IPS-18a (cell line): ENCODE measurements around the gene SDCCAG8.

Experiments
- H3K27ac ChIP-seq: one replicate; pipeline ENCODE4 v1.5.1; 2013; ENCODE audit warnings: low read length
- H3K27me3 ChIP-seq: one replicate; pipeline ENCODE4 v1.6.1; 2013; ENCODE audit warnings: mild to moderate bottlenecking, low read length; ENCODE audit not compliant: control insufficient read depth, insufficient read depth
- H3K36me3 ChIP-seq: one replicate; pipeline ENCODE4 v1.6.1; 2013; ENCODE audit warnings: low read depth, low read length; ENCODE audit not compliant: control insufficient read depth
- H3K4me1 ChIP-seq: one replicate; pipeline ENCODE4 v1.6.1; 2013; ENCODE audit warnings: low read depth, low read length; ENCODE audit not compliant: control insufficient read depth
- H3K4me3 ChIP-seq: one replicate; pipeline ENCODE4 v1.5.1; 2013; ENCODE audit warnings: low read length
- H3K9ac ChIP-seq: one replicate; pipeline ENCODE4 v1.6.1; 2013; ENCODE audit warnings: mild to moderate bottlenecking, low read length, moderate library complexity
- H3K9me3 ChIP-seq: one replicate; pipeline ENCODE4 v1.6.1; 2013; ENCODE audit warnings: low read depth, low read length; ENCODE audit not compliant: control insufficient read depth

The SDCCAG8 gene

DNA sequence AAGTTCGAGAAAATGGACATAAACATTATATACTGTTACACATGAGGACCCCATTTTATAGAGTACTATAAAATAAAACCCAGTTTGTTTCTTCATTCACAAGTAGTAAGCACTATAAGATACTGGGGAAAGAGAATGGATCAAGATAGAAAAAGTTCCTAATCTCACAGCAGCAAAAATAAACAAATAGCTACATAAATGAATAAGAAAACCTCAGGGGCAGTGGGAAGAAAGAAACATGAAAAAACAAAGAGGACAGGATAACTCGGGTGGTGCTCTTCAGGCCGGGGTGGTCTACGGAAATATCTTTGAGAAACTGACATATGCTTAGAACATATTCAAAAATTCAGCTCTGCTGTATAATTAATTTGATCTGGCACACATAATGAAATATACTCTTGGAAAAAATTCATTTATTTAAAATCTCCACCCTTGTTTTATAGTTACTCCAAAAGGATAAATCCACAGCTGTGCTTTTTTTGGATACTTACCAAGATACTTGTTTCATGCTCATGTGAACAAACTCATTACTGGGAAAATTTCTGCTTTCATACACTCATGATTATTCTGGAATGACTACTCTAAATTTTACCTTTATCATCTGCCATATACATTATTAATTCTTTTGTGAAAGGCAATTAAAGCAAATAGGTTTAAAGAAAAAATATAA lies 20.7 kb upstream of the SDCCAG8 start:
- Histone ChIP-seq H3K9me3 (peaks cover 22% of the 10 kb centered on the region), H3K27ac (no peak overlapping the region), H3K4me3 (no peak overlapping the region), H3K36me3 (no peaks in the 10 kb centered on the region), H3K27me3 (no peaks in the 10 kb centered on the region), H3K9ac (no peak overlapping the region), H3K4me1 (peaks cover 4% of the 10 kb centered on the region)

DNA sequence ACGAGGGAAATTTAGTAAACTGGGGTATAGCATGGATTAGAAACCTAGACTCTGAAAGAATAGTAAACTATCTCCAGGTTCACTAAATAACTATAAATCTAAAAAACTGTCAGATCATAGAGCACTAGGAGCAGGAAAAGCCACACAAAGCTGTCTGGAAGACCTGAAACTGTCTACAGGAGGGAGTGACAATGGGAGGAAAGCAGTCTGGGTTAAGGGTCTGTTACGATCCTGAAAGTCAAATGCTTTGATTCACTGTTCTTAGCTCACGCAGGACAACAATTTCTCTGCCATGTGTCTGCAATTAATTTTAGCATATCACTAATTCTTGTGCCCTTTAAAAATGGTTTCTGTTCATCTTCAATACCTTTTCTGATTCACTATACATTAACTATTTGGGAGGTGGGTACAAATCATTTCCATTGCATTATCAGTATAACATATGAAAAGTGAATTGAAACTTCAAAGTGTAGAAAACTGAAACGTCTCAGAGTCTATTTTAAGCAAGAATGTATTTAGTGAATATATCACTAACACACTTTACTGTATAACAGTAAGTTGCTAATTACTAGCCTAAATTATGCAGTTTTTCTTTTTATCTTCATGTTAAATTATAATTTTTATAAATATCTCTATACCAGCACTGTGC lies 19.1 kb upstream of the SDCCAG8 start:
- Histone ChIP-seq H3K36me3 (no peaks in the 10 kb centered on the region), H3K9ac (no peak overlapping the region), H3K27me3 (no peaks in the 10 kb centered on the region), H3K9me3 (peaks cover 8% of the 10 kb centered on the region), H3K27ac (no peak overlapping the region), H3K4me1 (peaks cover 4% of the 10 kb centered on the region), H3K4me3 (no peak overlapping the region)

DNA sequence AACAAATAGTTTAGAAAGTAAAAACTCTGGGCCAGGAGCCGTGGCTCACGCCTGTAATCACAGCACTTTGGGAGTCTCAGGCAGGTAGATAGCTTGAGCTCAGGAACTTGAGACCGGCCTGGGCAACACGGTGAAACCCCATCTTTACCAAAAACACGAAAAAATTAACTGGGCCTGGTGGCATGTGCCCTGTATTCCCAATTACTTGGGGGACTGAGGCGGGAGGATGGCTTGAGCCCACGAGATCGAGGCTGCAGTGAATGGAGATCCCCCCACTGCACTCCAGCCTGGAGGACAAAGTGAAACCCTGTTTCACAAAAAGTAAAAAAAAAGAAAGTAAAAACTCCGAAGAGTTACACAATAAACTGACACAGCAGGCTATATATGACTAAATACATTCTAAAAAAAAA lies 11.4 kb upstream of the SDCCAG8 start:
- peaks cover 3% of the 10 kb centered on the region for H3K36me3 ChIP-seq
- H3K27ac ChIP-seq: no peak overlapping the region
- H3K27me3 ChIP-seq: no peaks in the 10 kb centered on the region
- H3K4me3 ChIP-seq: no peak overlapping the region
- no peaks in the 10 kb centered on the region for H3K9me3 ChIP-seq
- no peak overlapping the region for H3K9ac ChIP-seq
- H3K4me1 ChIP-seq: no peaks in the 10 kb centered on the region

DNA sequence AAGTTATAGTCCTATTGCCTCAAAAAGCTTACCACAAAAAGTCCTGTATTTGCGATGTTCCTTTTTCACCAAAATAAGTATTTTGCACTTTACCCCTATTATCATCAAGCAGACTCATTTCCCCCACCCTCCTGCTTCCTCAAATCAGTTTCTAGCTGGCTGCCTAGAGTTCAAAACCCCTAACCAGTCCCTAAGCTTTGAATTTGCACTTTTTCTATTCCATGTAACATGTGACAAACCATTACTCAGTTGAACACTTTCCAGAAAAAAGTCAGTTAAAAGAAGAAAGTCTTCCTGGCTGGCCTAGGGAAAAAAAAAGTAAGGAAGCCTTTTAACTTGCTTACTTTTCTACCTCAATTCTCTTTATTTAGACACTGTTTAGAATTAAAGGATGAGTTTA lies 8.9 kb upstream of the SDCCAG8 start:
- no peak overlapping the region for H3K4me3 ChIP-seq
- no peaks in the 10 kb centered on the region for H3K9me3 ChIP-seq
- H3K9ac ChIP-seq: no peak overlapping the region
- H3K27ac ChIP-seq: no peak overlapping the region
- no peaks in the 10 kb centered on the region for H3K27me3 ChIP-seq
- peaks cover 3% of the 10 kb centered on the region for H3K36me3 ChIP-seq
- H3K4me1 ChIP-seq: peaks cover 14% of the 10 kb centered on the region

DNA sequence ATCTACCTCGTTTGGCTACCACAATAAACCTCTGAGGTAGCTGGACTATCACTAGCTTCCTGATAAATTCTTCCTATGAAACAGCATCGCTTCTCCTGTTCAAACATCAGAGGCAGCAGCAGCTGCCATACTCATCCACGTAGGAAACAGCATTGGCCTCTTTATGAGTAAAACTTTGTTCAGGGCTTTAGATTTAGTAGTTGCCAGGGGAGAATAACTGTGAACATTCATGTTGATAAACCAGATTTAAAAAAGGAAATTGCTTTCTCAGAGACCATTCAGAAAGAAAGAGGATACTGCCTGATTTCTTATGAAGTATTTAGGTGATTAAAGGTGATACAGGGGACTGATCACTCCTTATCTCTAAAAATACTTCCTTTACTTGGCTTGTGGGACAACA lies 7.9 kb upstream of the SDCCAG8 start:
- no peak overlapping the region for H3K27ac ChIP-seq
- no peak overlapping the region for H3K9ac ChIP-seq
- no peaks in the 10 kb centered on the region for H3K9me3 ChIP-seq
- peaks cover 3% of the 10 kb centered on the region for H3K36me3 ChIP-seq
- peaks cover 20% of the 10 kb centered on the region for H3K4me1 ChIP-seq
- H3K4me3 ChIP-seq: no peak overlapping the region
- H3K27me3 ChIP-seq: no peaks in the 10 kb centered on the region

DNA sequence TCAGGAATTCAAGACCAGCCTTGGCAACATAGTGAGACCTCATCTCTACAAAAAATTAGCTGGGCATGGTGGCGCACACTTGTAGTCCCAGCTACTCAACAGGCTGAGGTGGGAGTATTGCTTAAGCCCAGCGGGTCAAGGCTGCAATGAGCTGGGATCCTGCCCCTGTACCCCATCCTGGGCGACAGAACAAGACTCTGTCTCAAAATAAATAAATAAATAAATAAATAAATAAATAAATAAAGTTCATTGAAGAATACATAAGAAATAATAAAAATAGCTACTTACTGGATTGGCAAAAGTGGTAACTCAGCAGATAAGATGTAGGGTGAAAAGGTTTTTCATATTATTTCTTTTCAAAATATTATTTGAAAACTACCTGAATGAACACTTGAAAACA lies 6.6 kb upstream of the SDCCAG8 start:
- no peaks in the 10 kb centered on the region for H3K27me3 ChIP-seq
- H3K36me3 ChIP-seq: no peaks in the 10 kb centered on the region
- H3K4me1 ChIP-seq: peaks cover 20% of the 10 kb centered on the region
- H3K4me3 ChIP-seq: no peak overlapping the region
- H3K27ac ChIP-seq: no peak overlapping the region
- no peak overlapping the region for H3K9ac ChIP-seq
- no peaks in the 10 kb centered on the region for H3K9me3 ChIP-seq

DNA sequence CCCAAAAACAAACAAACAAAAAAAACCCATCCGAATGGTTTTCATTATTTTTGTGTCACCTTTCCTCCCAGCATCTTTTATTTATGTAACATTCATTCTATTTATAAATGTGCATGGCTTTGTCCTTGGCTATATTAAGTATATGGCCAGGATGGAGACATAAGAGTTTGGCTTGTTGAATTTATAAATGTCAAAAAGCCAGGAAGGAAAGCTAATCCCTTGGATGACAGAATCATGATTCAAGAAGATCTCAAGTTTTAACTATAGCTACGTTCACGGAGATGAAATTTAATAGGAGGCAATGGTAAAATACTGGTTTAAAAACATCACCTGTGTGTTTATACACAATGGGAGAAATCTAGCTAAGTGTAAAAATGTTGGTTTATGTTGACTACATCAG lies 5.7 kb upstream of the SDCCAG8 start:
- Histone ChIP-seq H3K4me3 (no peak overlapping the region), H3K36me3 (no peaks in the 10 kb centered on the region), H3K9ac (no peak overlapping the region), H3K27me3 (no peaks in the 10 kb centered on the region), H3K27ac (no peak overlapping the region), H3K9me3 (no peaks in the 10 kb centered on the region), H3K4me1 (peaks cover 20% of the 10 kb centered on the region)

DNA sequence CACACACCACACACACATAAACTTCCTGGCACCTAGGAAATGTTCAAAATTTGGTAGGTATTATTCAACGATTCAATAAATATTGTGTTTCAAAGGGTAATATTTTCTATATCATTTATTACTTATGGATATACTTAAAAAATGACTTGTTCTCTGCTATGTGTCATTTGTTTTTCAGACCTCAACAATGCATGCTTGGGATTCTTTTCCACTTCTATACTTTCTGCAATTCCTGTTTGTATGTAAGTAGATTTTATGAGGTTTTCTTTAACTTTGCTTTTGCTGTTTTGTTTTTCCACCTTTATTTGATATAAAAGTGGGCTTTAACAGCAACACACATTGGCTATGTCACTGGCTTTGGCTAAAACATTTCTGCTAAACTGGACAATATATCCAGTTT lies 4.3 kb upstream of the SDCCAG8 start:
- Histone ChIP-seq H3K9me3 (no peaks in the 10 kb centered on the region), H3K4me1 (peaks cover 24% of the 10 kb centered on the region), H3K27me3 (no peaks in the 10 kb centered on the region), H3K4me3 (peak overlapping the region; percentile 21), H3K27ac (no peak overlapping the region), H3K36me3 (no peaks in the 10 kb centered on the region), H3K9ac (no peak overlapping the region)

DNA sequence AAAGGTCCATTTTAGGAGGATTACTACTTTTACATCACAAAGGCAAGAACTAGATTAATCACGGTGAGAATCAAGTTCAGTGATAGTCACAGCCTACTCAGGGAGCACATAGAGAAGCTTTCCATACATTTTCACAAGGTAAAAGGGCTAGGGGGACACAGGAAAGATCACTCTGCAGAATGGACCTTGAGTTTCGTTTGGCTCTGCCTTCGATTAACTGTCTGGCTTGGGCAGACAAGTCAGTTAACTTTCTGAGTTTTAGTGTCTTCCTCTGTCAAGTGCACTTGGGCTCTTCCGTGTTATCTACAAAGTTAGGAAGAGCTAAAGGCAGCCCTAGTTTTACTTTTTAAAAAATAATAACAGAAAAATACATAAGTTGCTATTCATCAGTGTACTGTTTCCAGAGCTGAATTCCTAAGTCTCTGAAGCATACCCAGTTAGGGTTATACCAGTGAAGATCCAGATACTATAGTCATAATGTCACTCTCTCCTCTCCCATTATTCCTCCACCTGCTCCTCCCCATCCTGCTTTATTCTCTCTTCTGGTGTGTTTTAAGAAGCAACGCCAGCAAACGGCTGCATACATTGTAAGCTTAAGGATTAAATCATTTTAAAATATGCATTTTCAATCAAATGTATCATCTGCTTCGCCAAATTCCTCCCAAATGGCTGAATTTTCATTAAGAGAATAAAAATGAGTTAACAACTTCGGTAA lies 2.5 kb upstream of the SDCCAG8 start:
- Histone ChIP-seq H3K4me3 (peak overlapping the region; percentile 98), H3K27ac (no peak overlapping the region)

DNA sequence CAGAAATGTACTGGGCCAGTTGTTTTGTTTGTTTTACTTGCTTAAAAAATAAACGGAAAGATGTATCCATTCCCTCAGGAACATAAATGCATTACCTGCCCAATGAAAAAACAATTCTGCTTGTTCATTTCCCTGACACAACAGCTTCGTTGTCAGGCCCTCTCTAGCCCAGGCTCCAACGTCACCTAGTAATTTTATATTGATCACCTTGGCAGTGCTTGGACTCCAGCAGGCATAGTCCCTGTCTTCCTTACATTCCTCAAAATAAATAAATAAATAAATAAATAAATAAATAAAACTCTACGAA lies 2.0 kb upstream of the SDCCAG8 start:
- peak overlapping the region; percentile 98 for H3K4me3 ChIP-seq
- no peaks in the 10 kb centered on the region for H3K9me3 ChIP-seq
- H3K27ac ChIP-seq: no peak overlapping the region
- no peaks in the 10 kb centered on the region for H3K36me3 ChIP-seq
- H3K4me1 ChIP-seq: peaks cover 25% of the 10 kb centered on the region
- no peaks in the 10 kb centered on the region for H3K27me3 ChIP-seq
- peak overlapping the region; percentile 77 for H3K9ac ChIP-seq

More for the DNA sequence above, 2.5 kb upstream of the SDCCAG8 start:
- no peaks in the 10 kb centered on the region for H3K36me3 ChIP-seq
- H3K9me3 ChIP-seq: no peaks in the 10 kb centered on the region
- H3K27me3 ChIP-seq: no peaks in the 10 kb centered on the region
- H3K4me1 ChIP-seq: peaks cover 25% of the 10 kb centered on the region
- peak overlapping the region; percentile 77 for H3K9ac ChIP-seq

DNA sequence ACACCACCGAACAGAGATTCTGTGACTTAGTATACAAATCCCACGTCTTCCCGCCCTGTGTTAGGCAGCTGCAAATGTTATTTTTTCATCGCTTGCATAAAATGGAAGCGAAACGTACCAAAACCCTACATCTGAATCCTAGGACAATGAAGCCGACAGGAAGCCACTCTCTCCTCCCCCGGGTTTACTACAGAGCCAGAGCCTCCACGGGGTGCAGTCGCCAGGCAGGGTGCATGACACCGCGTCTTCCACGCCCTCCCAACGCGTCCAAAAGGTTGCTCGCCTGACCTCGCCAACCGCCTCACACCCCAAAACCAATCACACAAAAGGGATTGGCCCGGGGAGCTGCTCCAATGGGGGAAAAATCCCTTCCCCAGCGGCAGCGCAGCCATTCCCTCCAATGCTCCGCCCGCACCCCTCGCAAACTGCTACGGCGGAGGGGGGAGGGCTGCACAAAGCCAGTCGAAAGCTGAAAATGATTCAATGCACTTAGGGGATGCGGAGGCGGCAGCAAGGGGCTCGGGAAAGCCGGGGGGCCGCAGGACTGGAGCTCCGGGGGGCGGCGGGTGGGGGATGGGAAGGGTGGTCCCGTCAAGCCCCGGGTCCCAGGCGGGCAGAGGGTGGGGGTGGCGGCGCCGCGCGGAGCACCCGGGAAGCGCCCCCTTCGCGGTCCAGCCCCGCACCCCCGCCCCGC lies 1.5 kb upstream of the SDCCAG8 start:
- Histone ChIP-seq H3K4me1 (peaks cover 25% of the 10 kb centered on the region), H3K36me3 (no peaks in the 10 kb centered on the region), H3K9ac (peak overlapping the region; percentile 77), H3K4me3 (peak overlapping the region; percentile 98), H3K9me3 (no peaks in the 10 kb centered on the region), H3K27me3 (no peaks in the 10 kb centered on the region), H3K27ac (peak overlapping the region; percentile 89)
